ENCODE results near the gene PFKP.

GRCh38 chr10:3069876-3070275, 2.5 kb downstream of the PFKP start:
- TF ChIP-seq CTCF (IDR thresholded peaks at IDR 0.05; ENCODE audit: insufficient read depth, low read length): no peak
- TF ChIP-seq POLR2AphosphoS5 (IDR thresholded peaks at IDR 0.05; ENCODE audit: low read depth): no peak
- TF ChIP-seq SPI1 (IDR thresholded peaks at IDR 0.05; ENCODE audit: borderline replicate concordance, low read depth): no peak
- TF ChIP-seq, protein P1, sequence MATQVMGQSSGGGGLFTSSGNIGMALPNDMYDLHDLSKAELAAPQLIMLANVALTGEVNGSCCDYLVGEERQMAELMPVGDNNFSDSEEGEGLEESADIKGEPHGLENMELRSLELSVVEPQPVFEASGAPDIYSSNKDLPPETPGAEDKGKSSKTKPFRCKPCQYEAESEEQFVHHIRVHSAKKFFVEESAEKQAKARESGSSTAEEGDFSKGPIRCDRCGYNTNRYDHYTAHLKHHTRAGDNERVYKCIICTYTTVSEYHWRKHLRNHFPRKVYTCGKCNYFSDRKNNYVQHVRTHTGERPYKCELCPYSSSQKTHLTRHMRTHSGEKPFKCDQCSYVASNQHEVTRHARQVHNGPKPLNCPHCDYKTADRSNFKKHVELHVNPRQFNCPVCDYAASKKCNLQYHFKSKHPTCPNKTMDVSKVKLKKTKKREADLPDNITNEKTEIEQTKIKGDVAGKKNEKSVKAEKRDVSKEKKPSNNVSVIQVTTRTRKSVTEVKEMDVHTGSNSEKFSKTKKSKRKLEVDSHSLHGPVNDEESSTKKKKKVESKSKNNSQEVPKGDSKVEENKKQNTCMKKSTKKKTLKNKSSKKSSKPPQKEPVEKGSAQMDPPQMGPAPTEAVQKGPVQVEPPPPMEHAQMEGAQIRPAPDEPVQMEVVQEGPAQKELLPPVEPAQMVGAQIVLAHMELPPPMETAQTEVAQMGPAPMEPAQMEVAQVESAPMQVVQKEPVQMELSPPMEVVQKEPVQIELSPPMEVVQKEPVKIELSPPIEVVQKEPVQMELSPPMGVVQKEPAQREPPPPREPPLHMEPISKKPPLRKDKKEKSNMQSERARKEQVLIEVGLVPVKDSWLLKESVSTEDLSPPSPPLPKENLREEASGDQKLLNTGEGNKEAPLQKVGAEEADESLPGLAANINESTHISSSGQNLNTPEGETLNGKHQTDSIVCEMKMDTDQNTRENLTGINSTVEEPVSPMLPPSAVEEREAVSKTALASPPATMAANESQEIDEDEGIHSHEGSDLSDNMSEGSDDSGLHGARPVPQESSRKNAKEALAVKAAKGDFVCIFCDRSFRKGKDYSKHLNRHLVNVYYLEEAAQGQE (IDR thresholded peaks at IDR 0.05; ENCODE audit: insufficient replicate concordance, low read depth): no peak

All from HL-60 (cell line).